ENCODE measurements around the gene GALNT7.

GRCh38 chr4:173192375-173193162 lies 24.0 kb downstream of the GALNT7 start:
- TF ChIP-seq CTCF (IDR thresholded peaks at IDR 0.05): no peak
- no peak for TF ChIP-seq POLR2A (IDR thresholded peaks at IDR 0.05)
